ENCODE measurements around the gene CFAP119.

GRCh38 chr16:30777591-30778297 is 15.9 kb upstream of the CFAP119 start:
- TF ChIP-seq, protein P1, sequence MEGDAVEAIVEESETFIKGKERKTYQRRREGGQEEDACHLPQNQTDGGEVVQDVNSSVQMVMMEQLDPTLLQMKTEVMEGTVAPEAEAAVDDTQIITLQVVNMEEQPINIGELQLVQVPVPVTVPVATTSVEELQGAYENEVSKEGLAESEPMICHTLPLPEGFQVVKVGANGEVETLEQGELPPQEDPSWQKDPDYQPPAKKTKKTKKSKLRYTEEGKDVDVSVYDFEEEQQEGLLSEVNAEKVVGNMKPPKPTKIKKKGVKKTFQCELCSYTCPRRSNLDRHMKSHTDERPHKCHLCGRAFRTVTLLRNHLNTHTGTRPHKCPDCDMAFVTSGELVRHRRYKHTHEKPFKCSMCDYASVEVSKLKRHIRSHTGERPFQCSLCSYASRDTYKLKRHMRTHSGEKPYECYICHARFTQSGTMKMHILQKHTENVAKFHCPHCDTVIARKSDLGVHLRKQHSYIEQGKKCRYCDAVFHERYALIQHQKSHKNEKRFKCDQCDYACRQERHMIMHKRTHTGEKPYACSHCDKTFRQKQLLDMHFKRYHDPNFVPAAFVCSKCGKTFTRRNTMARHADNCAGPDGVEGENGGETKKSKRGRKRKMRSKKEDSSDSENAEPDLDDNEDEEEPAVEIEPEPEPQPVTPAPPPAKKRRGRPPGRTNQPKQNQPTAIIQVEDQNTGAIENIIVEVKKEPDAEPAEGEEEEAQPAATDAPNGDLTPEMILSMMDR (IDR thresholded peaks at IDR 0.05; ENCODE audit: low read depth, low read length): no peak
- TF ChIP-seq POLR2A (IDR thresholded peaks at IDR 0.05; ENCODE audit: extremely low read depth, insufficient read length) (no peak), MYC (IDR thresholded peaks at IDR 0.05; ENCODE audit: low read depth, low read length) (no peak)
- TF ChIP-seq, protein P2, sequence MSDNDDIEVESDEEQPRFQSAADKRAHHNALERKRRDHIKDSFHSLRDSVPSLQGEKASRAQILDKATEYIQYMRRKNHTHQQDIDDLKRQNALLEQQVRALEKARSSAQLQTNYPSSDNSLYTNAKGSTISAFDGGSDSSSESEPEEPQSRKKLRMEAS (IDR thresholded peaks at IDR 0.05; ENCODE audit: low read depth, low read length): no peak

All from NB4 (cell line).